ENCODE data around the gene WDR86. TPM values are rescaled to one million over a fixed set of nuclear protein-coding genes. Genes with fewer than 3 reads are reported as not detected.

Gene WDR86
- total RNA-seq, 2 experiments from 2014 or later, result 0.50 to 1.1 TPM

- Mint-ChIP-seq H3K27me3 (peaks cover 20% of the 10 kb centered on the region), H3K27ac (no peak overlapping the region), H3K4me1 (peaks cover 5% of the 10 kb centered on the region), H3K36me3 (ENCODE audit: low read depth) (no peaks in the 10 kb centered on the region), H3K9me3 (no peaks in the 10 kb centered on the region), H3K4me3 (no peak overlapping the region)
- CTCF ChIA-PET, result no interaction called here
- POLR2A ChIA-PET, result no interaction called here
- DNase-seq, result no peak
These were observed 23.3 kb downstream of the WDR86 start for GRCh38 chr7:151386301-151387160.

- CTCF ChIA-PET, result no interaction called here
- no peaks in the 10 kb centered on the region for H3K9me3 Mint-ChIP-seq
These were observed 24.1 kb downstream of the WDR86 start for GRCh38 chr7:151385626-151386300.

GRCh38 chr7:151384776-151385625, 24.8 kb downstream of the WDR86 start:
- CTCF ChIA-PET, result interaction anchor here (1.8 kb wide), 1 partner anchor 15 kb away, joined by 5 read pairs; no protein-coding TSS in a partner anchor
- H3K9me3 Mint-ChIP-seq, result no peaks in the 10 kb centered on the region
- POLR2A ChIA-PET, result no interaction called here
- H3K27me3 Mint-ChIP-seq, result peaks cover 26% of the 10 kb centered on the region
- H3K4me1 Mint-ChIP-seq, result peaks cover 8% of the 10 kb centered on the region
- H3K4me3 Mint-ChIP-seq, result no peak overlapping the region
- no peak for DNase-seq
- H3K27ac Mint-ChIP-seq, result no peak overlapping the region
- H3K36me3 Mint-ChIP-seq (ENCODE audit: low read depth), result no peaks in the 10 kb centered on the region

More at GRCh38 chr7:151385626-151386300, 24.1 kb downstream of the WDR86 start:
- Mint-ChIP-seq H3K27ac (no peak overlapping the region), H3K36me3 (ENCODE audit: low read depth) (no peaks in the 10 kb centered on the region), H3K4me1 (peaks cover 8% of the 10 kb centered on the region), H3K27me3 (peaks cover 23% of the 10 kb centered on the region), H3K4me3 (no peak overlapping the region)
- POLR2A ChIA-PET, result no interaction called here
- no peak for DNase-seq

- Mint-ChIP-seq H3K27ac (no peak overlapping the region), H3K36me3 (ENCODE audit: low read depth) (no peaks in the 10 kb centered on the region), H3K27me3 (peaks cover 26% of the 10 kb centered on the region), H3K4me1 (peaks cover 8% of the 10 kb centered on the region), H3K9me3 (no peaks in the 10 kb centered on the region), H3K4me3 (no peak overlapping the region)
- CTCF ChIA-PET, result interaction anchor here (1.8 kb wide), 1 partner anchor 15 kb away, joined by 5 read pairs; no protein-coding TSS in a partner anchor
- POLR2A ChIA-PET, result no interaction called here
- DNase-seq, result no peak
These were observed 25.5 kb downstream of the WDR86 start for GRCh38 chr7:151384352-151384697.

- Mint-ChIP-seq H3K4me1 (peaks cover 8% of the 10 kb centered on the region), H3K36me3 (ENCODE audit: low read depth) (no peaks in the 10 kb centered on the region), H3K27me3 (peaks cover 26% of the 10 kb centered on the region), H3K4me3 (no peak overlapping the region), H3K9me3 (no peaks in the 10 kb centered on the region), H3K27ac (no peak overlapping the region)
- DNase-seq, result no peak
- ChIA-PET CTCF (interaction anchor here (1.8 kb wide), 1 partner anchor 14 kb away, joined by 5 read pairs; no protein-coding TSS in a partner anchor), POLR2A (no interaction called here)
These were observed 26.0 kb downstream of the WDR86 start for GRCh38 chr7:151383638-151384351.

- Mint-ChIP-seq H3K4me3 (peak overlapping the region; percentile 15), H3K9me3 (no peaks in the 10 kb centered on the region), H3K36me3 (ENCODE audit: low read depth) (peaks cover 10% of the 10 kb centered on the region), H3K27ac (no peak overlapping the region), H3K27me3 (peaks cover 26% of the 10 kb centered on the region), H3K4me1 (peaks cover 8% of the 10 kb centered on the region)
- CTCF ChIA-PET, result interaction anchor here (0.8 kb wide), 1 partner anchor 66 kb away, joined by 4 read pairs; no protein-coding TSS in a partner anchor
- POLR2A ChIA-PET, result no interaction called here
- DNase-seq, result no peak
These were observed 27.6 kb downstream of the WDR86 start for GRCh38 chr7:151382079-151382885.

- CTCF ChIA-PET, result interaction anchor here (1.3 kb wide), 1 partner anchor 13 kb away, joined by 3 read pairs; no protein-coding TSS in a partner anchor
- Mint-ChIP-seq H3K36me3 (ENCODE audit: low read depth) (peaks cover 14% of the 10 kb centered on the region), H3K27me3 (peaks cover 26% of the 10 kb centered on the region), H3K4me3 (no peak overlapping the region), H3K27ac (no peak overlapping the region), H3K9me3 (no peaks in the 10 kb centered on the region), H3K4me1 (peaks cover 8% of the 10 kb centered on the region)
- no peak for DNase-seq
- POLR2A ChIA-PET, result no interaction called here
These were observed 28.3 kb downstream of the WDR86 start for GRCh38 chr7:151381348-151382078.

- Mint-ChIP-seq H3K4me1 (peaks cover 8% of the 10 kb centered on the region), H3K27ac (no peak overlapping the region), H3K9me3 (no peaks in the 10 kb centered on the region), H3K27me3 (peaks cover 26% of the 10 kb centered on the region), H3K4me3 (no peak overlapping the region), H3K36me3 (ENCODE audit: low read depth) (peaks cover 14% of the 10 kb centered on the region)
- CTCF ChIA-PET, result interaction anchor here (1.3 kb wide), 1 partner anchor 12 kb away, joined by 3 read pairs; no protein-coding TSS in a partner anchor
- POLR2A ChIA-PET, result no interaction called here
- DNase-seq, result no peak
These were observed 28.8 kb downstream of the WDR86 start for GRCh38 chr7:151381098-151381347.

- Mint-ChIP-seq H3K27me3 (peaks cover 26% of the 10 kb centered on the region), H3K9me3 (no peaks in the 10 kb centered on the region), H3K27ac (no peak overlapping the region), H3K36me3 (ENCODE audit: low read depth) (peaks cover 14% of the 10 kb centered on the region), H3K4me3 (no peak overlapping the region), H3K4me1 (peaks cover 8% of the 10 kb centered on the region)
- DNase-seq, result no peak
- ChIA-PET POLR2A (no interaction called here), CTCF (interaction anchor here (1.3 to 1.6 kb wide), 2 partner anchors 12 to 68 kb away, joined by 3 to 4 read pairs; no protein-coding TSS in a partner anchor)
These were observed 29.4 kb downstream of the WDR86 start for GRCh38 chr7:151380199-151381097.

GRCh38 chr7:151379534-151380198, 30.2 kb downstream of the WDR86 start:
- Mint-ChIP-seq H3K4me1 (peaks cover 8% of the 10 kb centered on the region), H3K4me3 (no peak overlapping the region), H3K27ac (no peak overlapping the region), H3K36me3 (ENCODE audit: low read depth) (peaks cover 14% of the 10 kb centered on the region), H3K27me3 (peaks cover 26% of the 10 kb centered on the region), H3K9me3 (no peaks in the 10 kb centered on the region)
- ChIA-PET CTCF (interaction anchor here (1.6 kb wide), 1 partner anchor 68 kb away, joined by 4 read pairs; no protein-coding TSS in a partner anchor), POLR2A (no interaction called here)
- no peak for DNase-seq
